Keratinocyte (primary cell): Measurements from ENCODE around the gene TOPORS. TPM values are rescaled to one million over a fixed set of nuclear protein-coding genes. Genes with fewer than 3 reads are reported as not detected.

Experiments
- DNase-seq: peaks from one replicate; pipeline ENCODE4 v3.0.0-alpha.2; 2011; ENCODE audit warnings: low read depth, missing footprints, low spot score
- FAIRE-seq: peaks from 2 replicates; lab custom pipeline; 2011; peaks lifted over from hg19 to GRCh38; lab: Jason Lieb, UNC
- H2AFZ ChIP-seq: 2 replicates; pipeline ENCODE4 v1.6.0; 2012; ENCODE audit warnings: low read length, control low read depth, inconsistent platforms; ENCODE audit not compliant: control insufficient read depth
- H3K27ac ChIP-seq: 2 replicates; pipeline ENCODE4 v1.5.1; 2011; ENCODE audit warnings: low read length; ENCODE audit not compliant: control insufficient read depth, insufficient read depth
- H3K27me3 ChIP-seq: 3 replicates; pipeline ENCODE4 v1.6.0; 2011; ENCODE audit warnings: low read length; ENCODE audit not compliant: control insufficient read depth, insufficient read depth; ENCODE audit errors: extremely low read depth
- H3K36me3 ChIP-seq, 2 experiments: 2 replicates in 1 of 2; 3 replicates in 1 of 2; pipeline ENCODE4 v1.5.1; 2011; ENCODE audit warnings: low read length in 2 of 2, mild to moderate bottlenecking in 1 of 2; ENCODE audit not compliant: control insufficient read depth in 2 of 2, insufficient read depth in 2 of 2; ENCODE audit errors: extremely low read depth in 1 of 2
- H3K4me1 ChIP-seq: 3 replicates; pipeline ENCODE4 v1.5.1; 2011; ENCODE audit warnings: low read length; ENCODE audit not compliant: control insufficient read depth, insufficient read depth; ENCODE audit errors: extremely low read depth
- H3K4me2 ChIP-seq: 3 replicates; pipeline ENCODE4 v1.6.0; 2011; ENCODE audit warnings: low read depth, low read length; ENCODE audit not compliant: control insufficient read depth, insufficient read depth; ENCODE audit errors: extremely low read depth
- H3K4me3 ChIP-seq, 3 experiments: fragments of 200-600 bp in 1 of 3; sonication (generic) in 1 of 3; 2 replicates in 2 of 3; 3 replicates in 1 of 3; pipeline ENCODE4 v1.5.1; 2011 to 2016; ENCODE audit warnings: low read length in 3 of 3, mild to moderate bottlenecking in 3 of 3, control low read depth in 2 of 3, inconsistent platforms in 1 of 3, low read depth in 1 of 3, mixed read lengths in 1 of 3, mixed run types in 1 of 3, moderate library complexity in 1 of 3; ENCODE audit not compliant: control insufficient read depth in 2 of 3, insufficient read depth in 2 of 3; ENCODE audit errors: extremely low read depth in 1 of 3
- H3K79me2 ChIP-seq: 2 replicates; pipeline ENCODE4 v1.6.0; 2012; ENCODE audit warnings: low read length; ENCODE audit not compliant: control insufficient read depth, insufficient read depth
- H3K9ac ChIP-seq: 3 replicates; pipeline ENCODE4 v1.6.0; 2011; ENCODE audit warnings: low read length; ENCODE audit not compliant: control insufficient read depth, insufficient read depth; ENCODE audit errors: extremely low read depth
- H3K9me1 ChIP-seq: 3 replicates; pipeline ENCODE4 v1.6.0; 2011; ENCODE audit warnings: low read length; ENCODE audit not compliant: control insufficient read depth, insufficient read depth; ENCODE audit errors: extremely low read depth
- H3K9me3 ChIP-seq: 2 replicates; pipeline ENCODE4 v1.5.1; 2012; ENCODE audit warnings: low read depth, low read length; ENCODE audit not compliant: control insufficient read depth
- H4K20me1 ChIP-seq: 3 replicates; pipeline ENCODE4 v1.6.0; 2011; ENCODE audit warnings: low read length; ENCODE audit not compliant: control insufficient read depth, insufficient read depth; ENCODE audit errors: extremely low read depth
- EZH2 ChIP-seq: IDR thresholded peaks from one replicate; pipeline ENCODE4 v1.6.1; 2012; ENCODE audit warnings: inconsistent platforms, mild to moderate bottlenecking, low read length, moderate library complexity
- dilution Hi-C: fragments of 300-500 bp; cut with MboI; formaldehyde crosslinking; loops from one replicate; pipeline ENCODE4 v1.7.0; 2020; ENCODE audit warnings: low sequenced_read_pairs; ENCODE audit not compliant: extremely low pct_ligation_motif_present
- polyA plus RNA-seq, 5 experiments: library from polyadenylated mRNA; depleted of rRNA in 3 of 5; stranded (reverse) in 3 of 5; stranded (forward) in 1 of 5; unstranded in 1 of 5; fragments of >200 nt; gene quantifications; 1 replicate in 1 of 5; 2 replicates in 3 of 5; 3 replicates in 1 of 5; pipeline versions ENCODE4 v1.2.1 to v1.2.3, GENCODE V29; 2011 to 2012; ENCODE audit warnings: missing spikeins in 2 of 5, low read depth in 1 of 5, low replicate concordance in 1 of 5
- TF ChIP-seq, protein P1 (sequence below), 3 experiments: IDR thresholded peaks in 1 of 3; conservative IDR thresholded peaks in 1 of 3; optimal IDR thresholded peaks in 1 of 3; 2 replicates in 2 of 3; 3 replicates in 1 of 3; pipeline versions ENCODE3 to v1.5.1; 2011; ENCODE audit warnings: low read length in 3 of 3, mild to moderate bottlenecking in 3 of 3, moderate library complexity in 2 of 3, control low read depth in 1 of 3, inconsistent platforms in 1 of 3; ENCODE audit not compliant: insufficient read depth in 2 of 3; ENCODE audit errors: extremely low read depth in 1 of 3

TOPORS gene
- polyA plus RNA-seq, 1 donor (not counting 4 experiments of a cell fraction or from before 2014, with no cell fraction given): 17.1 TPM

GRCh38 chr9:32596936-32597335 is 44.5 kb upstream of the TOPORS start:
- Histone ChIP-seq H2AFZ (no peak overlapping the region), H3K9me3 (no peaks in the 10 kb centered on the region), H3K4me1 (no peaks in the 10 kb centered on the region), H3K27ac (no peak overlapping the region), H3K27me3 (peaks cover 4% of the 10 kb centered on the region), H4K20me1 (no peaks in the 10 kb centered on the region), H3K9ac (no peak overlapping the region), H3K9me1 (no peaks in the 10 kb centered on the region), H3K36me3 (no peaks in the 10 kb centered on the region), H3K4me3 (no peak overlapping the region), H3K4me2 (no peak overlapping the region), H3K79me2 (no peaks in the 10 kb centered on the region)
- DNase-seq (no peak), FAIRE-seq (no peak)
- dilution Hi-C loops: no loop called here
- TF ChIP-seq, protein P1, sequence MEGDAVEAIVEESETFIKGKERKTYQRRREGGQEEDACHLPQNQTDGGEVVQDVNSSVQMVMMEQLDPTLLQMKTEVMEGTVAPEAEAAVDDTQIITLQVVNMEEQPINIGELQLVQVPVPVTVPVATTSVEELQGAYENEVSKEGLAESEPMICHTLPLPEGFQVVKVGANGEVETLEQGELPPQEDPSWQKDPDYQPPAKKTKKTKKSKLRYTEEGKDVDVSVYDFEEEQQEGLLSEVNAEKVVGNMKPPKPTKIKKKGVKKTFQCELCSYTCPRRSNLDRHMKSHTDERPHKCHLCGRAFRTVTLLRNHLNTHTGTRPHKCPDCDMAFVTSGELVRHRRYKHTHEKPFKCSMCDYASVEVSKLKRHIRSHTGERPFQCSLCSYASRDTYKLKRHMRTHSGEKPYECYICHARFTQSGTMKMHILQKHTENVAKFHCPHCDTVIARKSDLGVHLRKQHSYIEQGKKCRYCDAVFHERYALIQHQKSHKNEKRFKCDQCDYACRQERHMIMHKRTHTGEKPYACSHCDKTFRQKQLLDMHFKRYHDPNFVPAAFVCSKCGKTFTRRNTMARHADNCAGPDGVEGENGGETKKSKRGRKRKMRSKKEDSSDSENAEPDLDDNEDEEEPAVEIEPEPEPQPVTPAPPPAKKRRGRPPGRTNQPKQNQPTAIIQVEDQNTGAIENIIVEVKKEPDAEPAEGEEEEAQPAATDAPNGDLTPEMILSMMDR (optimal IDR thresholded peaks at IDR 0.05 in 1 of 3, IDR thresholded peaks at IDR 0.05 in 1 of 3, conservative IDR thresholded peaks at IDR 0.05 in 1 of 3; ENCODE audit: extremely low read depth in 1 of 3, insufficient read depth in 2 of 3, low read length in 3 of 3): no peak
- no peak for TF ChIP-seq EZH2

DNA sequence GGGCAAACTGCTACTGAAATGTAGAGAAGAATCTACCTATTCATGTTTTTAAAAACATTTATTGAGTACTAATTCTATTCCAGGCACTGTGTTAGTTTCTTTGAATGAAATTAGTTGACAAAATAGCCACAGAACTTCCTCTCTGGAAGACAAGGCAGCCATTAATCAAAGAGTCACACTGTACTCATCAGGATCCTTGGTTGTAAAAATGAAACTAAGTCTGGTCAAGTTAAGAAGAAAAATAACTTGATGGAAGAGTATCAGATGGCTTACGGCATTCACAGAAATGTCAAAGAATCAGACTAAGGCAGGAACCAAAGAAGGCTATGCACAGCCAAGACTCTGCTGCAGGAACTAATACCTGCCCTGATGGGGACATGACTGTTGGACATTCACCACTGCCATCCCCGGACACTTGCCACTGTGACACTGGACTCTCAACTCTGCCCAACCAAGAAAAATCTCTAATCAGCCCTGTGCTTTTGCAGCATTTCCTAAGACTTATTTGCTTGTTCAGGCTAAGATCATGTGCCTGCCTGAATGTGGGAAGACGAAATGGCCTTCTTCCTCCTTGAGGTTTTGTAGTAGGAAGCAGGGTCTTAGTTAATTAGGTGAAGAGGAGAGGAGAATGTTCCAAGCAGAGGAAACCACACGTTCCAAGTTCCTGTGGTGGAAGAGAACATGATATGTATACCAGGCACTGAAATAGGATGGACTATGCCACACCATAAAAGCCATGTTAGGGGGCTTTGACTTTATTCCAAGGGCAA is 43.9 kb upstream of the TOPORS start:
- Histone ChIP-seq H3K27me3 (peaks cover 4% of the 10 kb centered on the region), H3K9me1 (no peaks in the 10 kb centered on the region), H3K36me3 (no peaks in the 10 kb centered on the region), H3K9ac (no peak overlapping the region), H3K27ac (no peak overlapping the region), H3K4me1 (peaks cover under 1% of the 10 kb centered on the region), H3K4me3 (no peak overlapping the region), H3K9me3 (no peaks in the 10 kb centered on the region), H3K79me2 (no peaks in the 10 kb centered on the region), H4K20me1 (no peaks in the 10 kb centered on the region), H3K4me2 (no peak overlapping the region), H2AFZ (no peak overlapping the region)
- FAIRE-seq (peak; percentile 23), DNase-seq (no peak)
- dilution Hi-C loops: no loop called here
- TF ChIP-seq, protein P1 (optimal IDR thresholded peaks at IDR 0.05 in 1 of 3, IDR thresholded peaks at IDR 0.05 in 1 of 3, conservative IDR thresholded peaks at IDR 0.05 in 1 of 3; ENCODE audit: extremely low read depth in 1 of 3, insufficient read depth in 2 of 3, low read length in 3 of 3): no peak
- no peak for TF ChIP-seq EZH2
